OCI-LY7 (cell line): Measurements from ENCODE around the gene ADH1B.

Source experiments
- EZH2phosphoT487 ChIP-seq: fragments of 200-600 bp; sonication (generic); IDR thresholded peaks from 2 replicates; pipeline ENCODE4 v1.6.1; 2018; ENCODE audit warnings: low read depth, borderline replicate concordance, mild to moderate bottlenecking, mixed run types, antibody characterized with exemption, low read length, moderate library complexity, mixed read lengths
- TF ChIP-seq, protein P1 (sequence below): fragments of 200-600 bp; sonication (generic); conservative IDR thresholded peaks from 2 replicates; pipeline ENCODE4 v1.5.1; 2014; ENCODE audit warnings: mild to moderate bottlenecking, antibody characterized with exemption, low read length, moderate library complexity, mixed read lengths

DNA sequence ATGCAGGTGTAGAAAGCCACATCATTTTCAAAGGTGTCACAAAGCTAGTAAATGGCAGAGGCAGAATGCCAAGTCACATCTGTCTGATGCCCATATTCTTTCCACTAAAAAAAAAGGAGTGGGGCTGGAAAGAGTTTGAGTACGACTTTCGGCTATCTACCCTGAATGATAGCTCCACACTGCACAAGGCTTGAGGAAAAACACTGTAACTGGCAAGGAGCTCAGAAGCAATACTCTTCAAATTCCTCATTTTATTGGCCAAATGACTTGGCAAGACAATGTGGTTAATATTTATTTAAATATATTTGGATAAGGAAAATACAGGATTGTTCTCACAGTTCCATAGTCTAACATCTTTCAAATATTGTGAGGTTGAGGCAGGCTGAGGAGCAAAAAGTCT lies 36.7 kb upstream of the ADH1B start:
- TF ChIP-seq, protein P1, sequence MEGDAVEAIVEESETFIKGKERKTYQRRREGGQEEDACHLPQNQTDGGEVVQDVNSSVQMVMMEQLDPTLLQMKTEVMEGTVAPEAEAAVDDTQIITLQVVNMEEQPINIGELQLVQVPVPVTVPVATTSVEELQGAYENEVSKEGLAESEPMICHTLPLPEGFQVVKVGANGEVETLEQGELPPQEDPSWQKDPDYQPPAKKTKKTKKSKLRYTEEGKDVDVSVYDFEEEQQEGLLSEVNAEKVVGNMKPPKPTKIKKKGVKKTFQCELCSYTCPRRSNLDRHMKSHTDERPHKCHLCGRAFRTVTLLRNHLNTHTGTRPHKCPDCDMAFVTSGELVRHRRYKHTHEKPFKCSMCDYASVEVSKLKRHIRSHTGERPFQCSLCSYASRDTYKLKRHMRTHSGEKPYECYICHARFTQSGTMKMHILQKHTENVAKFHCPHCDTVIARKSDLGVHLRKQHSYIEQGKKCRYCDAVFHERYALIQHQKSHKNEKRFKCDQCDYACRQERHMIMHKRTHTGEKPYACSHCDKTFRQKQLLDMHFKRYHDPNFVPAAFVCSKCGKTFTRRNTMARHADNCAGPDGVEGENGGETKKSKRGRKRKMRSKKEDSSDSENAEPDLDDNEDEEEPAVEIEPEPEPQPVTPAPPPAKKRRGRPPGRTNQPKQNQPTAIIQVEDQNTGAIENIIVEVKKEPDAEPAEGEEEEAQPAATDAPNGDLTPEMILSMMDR: no peak
- TF ChIP-seq EZH2phosphoT487: no peak
